WTC11 (cell line): ENCODE results near the gene COBL. TPM values are rescaled to one million over a fixed set of nuclear protein-coding genes. Genes with fewer than 3 reads are reported as not detected.

Experiments used
- ATAC-seq: fragments of 200-7000 bp; cut with Tn5 transposase; 2 replicates; pipeline ENCODE4 v1.10.0; 2021; ENCODE audit warnings: mild to moderate bottlenecking, moderate library complexity
- Bru-seq: library from RNA; stranded (reverse); fragments of 400-500 nt; gene quantifications from one replicate; lab custom pipeline; 2021; lab: Mats Ljungman, UMichigan
- CTCF ChIA-PET: fragments of 300-600 bp; sonication (Branson Sonifier 250); formaldehyde crosslinking; loops from one replicate; lab custom pipeline; 2021; ENCODE audit warnings: antibody characterized with exemption; lab: Charles Lee
- POLR2A ChIA-PET: fragments of 350-600 bp; sonication (Branson Sonifier 250); formaldehyde crosslinking; loops from one replicate; lab custom pipeline; 2021; ENCODE audit warnings: antibody characterized with exemption; lab: Charles Lee
- DNase-seq: peaks from one replicate; pipeline ENCODE4 v3.0.0; 2021; ENCODE audit warnings: low spot score
- H3K27ac Mint-ChIP-seq: 2 replicates; pipeline ENCODE4 v1.8.0; 2021; ENCODE audit warnings: mixed read lengths
- H3K27me3 Mint-ChIP-seq: 2 replicates; pipeline ENCODE4 v1.8.0; 2021; ENCODE audit warnings: low read depth, mild to moderate bottlenecking, moderate library complexity, mixed read lengths
- H3K36me3 Mint-ChIP-seq: 2 replicates; pipeline ENCODE4 v1.8.0; 2021; ENCODE audit warnings: mixed read lengths
- H3K4me1 Mint-ChIP-seq: 2 replicates; pipeline ENCODE4 v1.8.0; 2022; ENCODE audit warnings: mixed read lengths
- H3K4me3 Mint-ChIP-seq: 2 replicates; pipeline ENCODE4 v1.8.0; 2021; ENCODE audit warnings: mild to moderate bottlenecking, moderate library complexity, mixed read lengths
- H3K9me3 Mint-ChIP-seq: 2 replicates; pipeline ENCODE4 v1.8.0; 2021; ENCODE audit warnings: mixed read lengths
- CBFB ChIP-seq: sonication (generic); formaldehyde crosslinking; IDR thresholded peaks from 2 replicates; pipeline ENCODE4 v1.8.1; 2022; ENCODE audit warnings: mild to moderate bottlenecking, low read depth, missing genetic modification reagents
- CREB1 ChIP-seq: sonication (generic); formaldehyde crosslinking; IDR thresholded peaks from 2 replicates; pipeline ENCODE4 v1.8.0; 2023; ENCODE audit warnings: mild to moderate bottlenecking, missing genetic modification reagents
- ETV6 ChIP-seq: sonication (generic); formaldehyde crosslinking; IDR thresholded peaks from 2 replicates; pipeline ENCODE4 v1.8.1; 2022; ENCODE audit warnings: mild to moderate bottlenecking, missing genetic modification reagents
- GRHL2 ChIP-seq: fragments of 250-450 bp; sonication (Bioruptor Pico); IDR thresholded peaks from 2 replicates; pipeline ENCODE4 v1.8.0; 2022; ENCODE audit warnings: mild to moderate bottlenecking, moderate library complexity; ENCODE audit not compliant: insufficient replicate concordance, severe bottlenecking
- KAT7 ChIP-seq: sonication (generic); formaldehyde crosslinking; IDR thresholded peaks from 2 replicates; pipeline ENCODE4 v1.8.1; 2023; ENCODE audit warnings: missing genetic modification reagents, mild to moderate bottlenecking, borderline replicate concordance
- NFATC4 ChIP-seq: fragments of 250-450 bp; sonication (Bioruptor Pico); IDR thresholded peaks from 2 replicates; pipeline ENCODE4 v1.9.0; 2021; ENCODE audit warnings: mild to moderate bottlenecking
- NFE2L1 ChIP-seq: sonication (generic); formaldehyde crosslinking; IDR thresholded peaks from 2 replicates; pipeline ENCODE4 v1.8.1; 2023; ENCODE audit warnings: missing genetic modification reagents
- NFYB ChIP-seq: sonication (generic); formaldehyde crosslinking; conservative IDR thresholded peaks from 2 replicates; pipeline ENCODE4 v1.8.0; 2022; ENCODE audit warnings: low read depth, missing genetic modification reagents
- NR2C2 ChIP-seq: sonication (generic); formaldehyde crosslinking; IDR thresholded peaks from 2 replicates; pipeline ENCODE4 v1.8.0; 2022; ENCODE audit warnings: mild to moderate bottlenecking, missing genetic modification reagents
- PRRX2 ChIP-seq: fragments of 250-450 bp; sonication (Bioruptor Pico); IDR thresholded peaks from 2 replicates; pipeline ENCODE4 v1.8.0; 2021; ENCODE audit warnings: mild to moderate bottlenecking
- ZNF423 ChIP-seq: fragments of 250-450 bp; sonication (Bioruptor Pico); IDR thresholded peaks from 2 replicates; pipeline ENCODE4 v2.1.2; 2022; ENCODE audit warnings: mild to moderate bottlenecking, moderate library complexity
- ZNF671 ChIP-seq: fragments of 250-450 bp; sonication (Bioruptor Pico); IDR thresholded peaks from 2 replicates; pipeline ENCODE4 v1.8.0; 2021; ENCODE audit warnings: mild to moderate bottlenecking
- long read RNA-seq, 3 experiments: library from RNA in 1 of 3; library from capped mRNA in 1 of 3; library from polyadenylated mRNA in 1 of 3; unstranded in 2 of 3; stranded (forward) in 1 of 3; transcript quantifications; one replicate each; pipeline ENCODE4 v2.0.0, GENCODE V29; 2021
- total RNA-seq: library from RNA; stranded (reverse); gene quantifications from 3 replicates; pipeline ENCODE4 v1.2.3, GENCODE V29; 2021
- TF ChIP-seq, protein P1 (sequence below): sonication (generic); formaldehyde crosslinking; IDR thresholded peaks from 2 replicates; pipeline ENCODE4 v1.8.0; 2022; ENCODE audit warnings: mild to moderate bottlenecking, missing genetic modification reagents
- TF ChIP-seq, protein P2 (sequence below): sonication (generic); formaldehyde crosslinking; IDR thresholded peaks from 2 replicates; pipeline ENCODE4 v1.8.0; 2022; ENCODE audit warnings: mild to moderate bottlenecking, missing genetic modification reagents
- TF ChIP-seq, protein P3 (sequence below): fragments of 200-600 bp; IDR thresholded peaks from 2 replicates; pipeline ENCODE4 v1.8.0; 2022; ENCODE audit warnings: antibody characterized with exemption
- TF ChIP-seq, protein P4 (sequence below): fragments of 250-450 bp; sonication (Bioruptor Pico); IDR thresholded peaks from 2 replicates; pipeline ENCODE4 v1.9.0; 2021; ENCODE audit warnings: mild to moderate bottlenecking, borderline replicate concordance
- TF ChIP-seq, protein P5 (sequence below): sonication (generic); formaldehyde crosslinking; IDR thresholded peaks from 2 replicates; pipeline ENCODE4 v1.8.1; 2023; ENCODE audit warnings: mild to moderate bottlenecking, missing genetic modification reagents, moderate library complexity

Gene COBL, protein sequence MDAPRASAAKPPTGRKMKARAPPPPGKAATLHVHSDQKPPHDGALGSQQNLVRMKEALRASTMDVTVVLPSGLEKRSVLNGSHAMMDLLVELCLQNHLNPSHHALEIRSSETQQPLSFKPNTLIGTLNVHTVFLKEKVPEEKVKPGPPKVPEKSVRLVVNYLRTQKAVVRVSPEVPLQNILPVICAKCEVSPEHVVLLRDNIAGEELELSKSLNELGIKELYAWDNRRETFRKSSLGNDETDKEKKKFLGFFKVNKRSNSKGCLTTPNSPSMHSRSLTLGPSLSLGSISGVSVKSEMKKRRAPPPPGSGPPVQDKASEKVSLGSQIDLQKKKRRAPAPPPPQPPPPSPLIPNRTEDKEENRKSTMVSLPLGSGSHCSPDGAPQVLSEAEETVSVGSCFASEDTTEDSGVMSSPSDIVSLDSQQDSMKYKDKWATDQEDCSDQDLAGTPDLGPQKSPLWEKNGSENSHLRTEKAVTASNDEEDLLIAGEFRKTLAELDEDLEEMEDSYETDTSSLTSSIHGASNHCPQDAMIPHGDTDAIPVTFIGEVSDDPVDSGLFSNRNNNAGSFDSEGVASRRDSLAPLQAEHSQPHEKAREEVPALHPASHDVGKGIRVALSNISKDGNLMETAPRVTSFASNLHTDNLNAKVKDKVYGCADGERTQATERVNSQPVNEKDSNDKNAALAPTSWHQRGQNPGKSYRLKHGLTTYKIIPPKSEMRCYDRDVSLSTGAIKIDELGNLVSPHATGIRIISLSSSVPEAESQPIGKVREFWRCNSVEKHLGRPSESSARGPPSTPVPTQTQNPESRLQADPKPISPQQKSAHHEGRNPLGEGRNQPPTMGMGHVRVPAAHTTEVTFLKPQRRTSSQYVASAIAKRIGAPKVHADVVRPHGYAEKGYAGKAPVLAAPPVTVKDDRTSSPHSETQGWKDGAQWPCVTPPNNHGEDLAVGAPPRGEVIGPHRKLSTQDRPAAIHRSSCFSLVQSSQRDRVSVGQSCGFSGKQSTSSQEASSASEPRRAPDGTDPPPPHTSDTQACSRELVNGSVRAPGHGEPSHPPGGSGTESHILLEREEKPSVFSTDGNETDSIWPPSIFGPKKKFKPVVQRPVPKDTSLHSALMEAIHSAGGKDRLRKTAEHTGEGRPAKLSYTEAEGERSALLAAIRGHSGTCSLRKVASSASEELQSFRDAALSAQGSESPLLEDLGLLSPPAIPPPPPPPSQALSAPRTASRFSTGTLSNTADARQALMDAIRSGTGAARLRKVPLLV
- total RNA-seq (36.5 to 49.8 TPM (median 48.1 TPM) in 3 replicates), Bru-seq, nascent RNA (percentile 82 among the genes with signal in this experiment)
- long read RNA-seq, experiment 1, full-length matches to known transcripts = 5 of 51 reads
- long read RNA-seq, experiment 1, partial matches to known transcripts = 14 of 51 reads
- long read RNA-seq, experiment 1, other reads (novel, unspliced or antisense) = 32 of 51 reads
- long read RNA-seq, experiment 2, full-length matches to known transcripts = 2 of 69 reads
- long read RNA-seq, experiment 2, partial matches to known transcripts = 27 of 69 reads
- long read RNA-seq, experiment 2, other reads (novel, unspliced or antisense) = 40 of 69 reads
- long read RNA-seq, experiment 3, partial matches to known transcripts = 0 of 1 reads
- long read RNA-seq, experiment 3, other reads (novel, unspliced or antisense) = 1 of 1 reads

DNA sequence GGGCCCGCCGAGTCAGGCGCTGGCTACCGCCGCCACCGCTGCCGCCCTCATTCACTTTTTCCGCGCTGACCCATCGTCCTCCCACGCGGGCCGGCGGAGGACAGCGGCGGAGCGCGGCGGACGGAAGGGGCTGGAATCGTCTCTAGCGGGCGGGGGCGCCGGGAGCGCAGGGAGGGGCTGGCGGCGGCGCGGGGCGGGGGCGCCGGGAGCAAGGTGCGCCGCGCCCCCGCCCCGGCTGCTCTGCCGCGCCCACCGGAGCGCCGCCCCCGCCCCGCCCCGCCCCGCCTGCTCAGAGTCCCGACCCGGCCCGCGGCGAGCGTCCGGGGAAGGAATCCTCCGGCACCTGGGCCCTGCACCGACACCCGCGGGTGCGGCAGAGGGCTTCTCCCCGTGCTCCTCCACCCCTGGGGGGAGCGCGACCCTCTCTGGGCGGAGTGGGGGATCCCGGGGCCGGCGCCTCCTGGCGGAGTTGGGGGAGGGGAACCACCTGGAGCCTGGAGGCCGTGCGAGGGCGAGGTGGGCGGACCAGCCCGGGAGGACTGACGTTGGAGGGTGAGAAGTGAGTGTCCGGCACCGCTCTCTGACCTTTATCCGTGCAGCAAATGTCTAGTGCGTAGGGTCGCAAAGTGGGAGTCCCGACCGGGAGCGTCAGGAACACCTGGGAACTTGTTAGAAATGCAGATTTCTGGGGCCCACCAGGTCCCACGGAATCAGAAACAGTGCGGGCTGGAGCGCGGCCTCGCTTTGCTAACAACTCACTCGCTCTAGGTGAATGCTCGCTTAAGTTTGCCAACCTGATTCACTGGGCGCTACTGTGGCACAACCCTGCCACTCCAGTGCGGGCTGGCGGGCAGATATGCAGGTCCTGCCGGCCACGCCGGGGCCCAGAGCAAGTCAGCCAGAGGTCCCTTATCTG is at the start of gene COBL:
Gene COBL, minus strand, starts transcription at position 144 of the 916 bp plus-strand sequence. CDS start 176 bp downstream, outside the sequence.
- Mint-ChIP-seq H3K27ac (peak within 1 kb of the TSS; percentile 93), H3K9me3 (no peaks in the 10 kb centered on the region), H3K4me3 (peak within 1 kb of the TSS; percentile 94), H3K27me3 (peaks cover 46% of the 10 kb centered on the region)
- peak; percentile 74 for DNase-seq
- POLR2A ChIA-PET = interaction anchor here (0.8 kb wide), 1 partner anchor 10 kb away, joined by 7 read pairs; no protein-coding TSS in a partner anchor
- TF ChIP-seq ETV6 (CRISPR knock-in tag) (no peak), ZNF671 (no peak), CBFB (no peak), NR2C2 (CRISPR knock-in tag) (no peak), KAT7 (0 out of 2 replicates have a peak, but pooled peaks have one; percentile 20), ZNF423 (CRISPR knock-in tag) (peak; percentile 72)
- TF ChIP-seq, protein P1, sequence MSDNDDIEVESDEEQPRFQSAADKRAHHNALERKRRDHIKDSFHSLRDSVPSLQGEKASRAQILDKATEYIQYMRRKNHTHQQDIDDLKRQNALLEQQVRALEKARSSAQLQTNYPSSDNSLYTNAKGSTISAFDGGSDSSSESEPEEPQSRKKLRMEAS (CRISPR knock-in tag) = peak; percentile 49; the same call in 1 of the 2 replicates
- TF ChIP-seq, protein P2, sequence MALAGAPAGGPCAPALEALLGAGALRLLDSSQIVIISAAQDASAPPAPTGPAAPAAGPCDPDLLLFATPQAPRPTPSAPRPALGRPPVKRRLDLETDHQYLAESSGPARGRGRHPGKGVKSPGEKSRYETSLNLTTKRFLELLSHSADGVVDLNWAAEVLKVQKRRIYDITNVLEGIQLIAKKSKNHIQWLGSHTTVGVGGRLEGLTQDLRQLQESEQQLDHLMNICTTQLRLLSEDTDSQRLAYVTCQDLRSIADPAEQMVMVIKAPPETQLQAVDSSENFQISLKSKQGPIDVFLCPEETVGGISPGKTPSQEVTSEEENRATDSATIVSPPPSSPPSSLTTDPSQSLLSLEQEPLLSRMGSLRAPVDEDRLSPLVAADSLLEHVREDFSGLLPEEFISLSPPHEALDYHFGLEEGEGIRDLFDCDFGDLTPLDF (CRISPR knock-in tag) = no peak
- TF ChIP-seq, all 79 proteins: peak for 3
- ATAC-seq = peak; percentile 43
- CTCF ChIA-PET = no interaction called here
- Mint-ChIP-seq H3K36me3 (no peaks in the 10 kb centered on the region), H3K4me1 (peaks cover 59% of the 10 kb centered on the region)

DNA sequence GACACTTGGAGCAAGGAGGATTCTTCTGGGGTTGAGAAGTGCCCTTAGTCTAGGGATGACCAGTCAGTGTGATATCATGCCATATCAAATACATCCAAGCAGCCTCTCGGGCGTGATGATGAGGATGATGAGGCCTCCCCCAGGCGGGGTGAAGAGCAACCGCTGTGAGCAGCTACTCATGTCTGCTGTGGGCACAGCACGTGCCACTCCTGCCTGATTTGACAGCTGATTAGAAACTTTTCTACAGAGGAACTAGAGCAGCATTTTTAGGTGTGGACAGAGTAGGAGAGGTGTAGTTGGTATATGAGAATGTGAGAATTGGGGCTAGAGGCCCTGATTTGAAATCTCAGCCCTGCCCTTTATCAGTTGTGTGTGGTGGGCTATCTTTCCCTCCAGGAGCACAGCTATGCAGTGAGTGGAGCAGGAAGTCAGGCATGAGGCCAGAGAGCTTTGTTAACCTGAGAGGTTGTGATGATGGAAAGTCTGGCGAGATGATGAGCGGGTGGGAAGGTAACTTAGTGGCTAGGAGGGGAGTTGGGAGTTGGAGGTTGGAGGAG is 49.6 kb upstream of the COBL start:
- peaks cover 25% of the 10 kb centered on the region for H3K4me1 Mint-ChIP-seq
- peak overlapping the region; percentile 2; the same call in 1 of the 2 replicates for H3K27ac Mint-ChIP-seq
- DNase-seq (no peak), ATAC-seq (peak; percentile 11)
- peaks cover 4% of the 10 kb centered on the region; the same call in 1 of the 2 replicates for H3K36me3 Mint-ChIP-seq
- CTCF ChIA-PET = interaction anchor here (0.6 to 8.2 kb wide), 57 partner anchors 10 to 1274 kb away, joined by 3 to 234 read pairs (median 4); no protein-coding TSS in a partner anchor
- no peak overlapping the region for H3K4me3 Mint-ChIP-seq
- no peaks in the 10 kb centered on the region; the same call in 1 of the 2 replicates for H3K27me3 Mint-ChIP-seq
- POLR2A ChIA-PET = no interaction called here
- H3K9me3 Mint-ChIP-seq = peaks cover 13% of the 10 kb centered on the region
- TF ChIP-seq PRRX2 (CRISPR knock-in tag) (no peak), NFATC4 (no peak), GRHL2 (CRISPR knock-in tag) (no peak), CREB1 (CRISPR knock-in tag) (no peak), NFE2L1 (CRISPR knock-in tag) (no peak), NFYB (no peak)
- TF ChIP-seq, protein P3, sequence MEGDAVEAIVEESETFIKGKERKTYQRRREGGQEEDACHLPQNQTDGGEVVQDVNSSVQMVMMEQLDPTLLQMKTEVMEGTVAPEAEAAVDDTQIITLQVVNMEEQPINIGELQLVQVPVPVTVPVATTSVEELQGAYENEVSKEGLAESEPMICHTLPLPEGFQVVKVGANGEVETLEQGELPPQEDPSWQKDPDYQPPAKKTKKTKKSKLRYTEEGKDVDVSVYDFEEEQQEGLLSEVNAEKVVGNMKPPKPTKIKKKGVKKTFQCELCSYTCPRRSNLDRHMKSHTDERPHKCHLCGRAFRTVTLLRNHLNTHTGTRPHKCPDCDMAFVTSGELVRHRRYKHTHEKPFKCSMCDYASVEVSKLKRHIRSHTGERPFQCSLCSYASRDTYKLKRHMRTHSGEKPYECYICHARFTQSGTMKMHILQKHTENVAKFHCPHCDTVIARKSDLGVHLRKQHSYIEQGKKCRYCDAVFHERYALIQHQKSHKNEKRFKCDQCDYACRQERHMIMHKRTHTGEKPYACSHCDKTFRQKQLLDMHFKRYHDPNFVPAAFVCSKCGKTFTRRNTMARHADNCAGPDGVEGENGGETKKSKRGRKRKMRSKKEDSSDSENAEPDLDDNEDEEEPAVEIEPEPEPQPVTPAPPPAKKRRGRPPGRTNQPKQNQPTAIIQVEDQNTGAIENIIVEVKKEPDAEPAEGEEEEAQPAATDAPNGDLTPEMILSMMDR = no peak
- TF ChIP-seq, protein P4, sequence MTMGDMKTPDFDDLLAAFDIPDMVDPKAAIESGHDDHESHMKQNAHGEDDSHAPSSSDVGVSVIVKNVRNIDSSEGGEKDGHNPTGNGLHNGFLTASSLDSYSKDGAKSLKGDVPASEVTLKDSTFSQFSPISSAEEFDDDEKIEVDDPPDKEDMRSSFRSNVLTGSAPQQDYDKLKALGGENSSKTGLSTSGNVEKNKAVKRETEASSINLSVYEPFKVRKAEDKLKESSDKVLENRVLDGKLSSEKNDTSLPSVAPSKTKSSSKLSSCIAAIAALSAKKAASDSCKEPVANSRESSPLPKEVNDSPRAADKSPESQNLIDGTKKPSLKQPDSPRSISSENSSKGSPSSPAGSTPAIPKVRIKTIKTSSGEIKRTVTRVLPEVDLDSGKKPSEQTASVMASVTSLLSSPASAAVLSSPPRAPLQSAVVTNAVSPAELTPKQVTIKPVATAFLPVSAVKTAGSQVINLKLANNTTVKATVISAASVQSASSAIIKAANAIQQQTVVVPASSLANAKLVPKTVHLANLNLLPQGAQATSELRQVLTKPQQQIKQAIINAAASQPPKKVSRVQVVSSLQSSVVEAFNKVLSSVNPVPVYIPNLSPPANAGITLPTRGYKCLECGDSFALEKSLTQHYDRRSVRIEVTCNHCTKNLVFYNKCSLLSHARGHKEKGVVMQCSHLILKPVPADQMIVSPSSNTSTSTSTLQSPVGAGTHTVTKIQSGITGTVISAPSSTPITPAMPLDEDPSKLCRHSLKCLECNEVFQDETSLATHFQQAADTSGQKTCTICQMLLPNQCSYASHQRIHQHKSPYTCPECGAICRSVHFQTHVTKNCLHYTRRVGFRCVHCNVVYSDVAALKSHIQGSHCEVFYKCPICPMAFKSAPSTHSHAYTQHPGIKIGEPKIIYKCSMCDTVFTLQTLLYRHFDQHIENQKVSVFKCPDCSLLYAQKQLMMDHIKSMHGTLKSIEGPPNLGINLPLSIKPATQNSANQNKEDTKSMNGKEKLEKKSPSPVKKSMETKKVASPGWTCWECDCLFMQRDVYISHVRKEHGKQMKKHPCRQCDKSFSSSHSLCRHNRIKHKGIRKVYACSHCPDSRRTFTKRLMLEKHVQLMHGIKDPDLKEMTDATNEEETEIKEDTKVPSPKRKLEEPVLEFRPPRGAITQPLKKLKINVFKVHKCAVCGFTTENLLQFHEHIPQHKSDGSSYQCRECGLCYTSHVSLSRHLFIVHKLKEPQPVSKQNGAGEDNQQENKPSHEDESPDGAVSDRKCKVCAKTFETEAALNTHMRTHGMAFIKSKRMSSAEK (CRISPR knock-in tag) = no peak
- TF ChIP-seq, protein P5, sequence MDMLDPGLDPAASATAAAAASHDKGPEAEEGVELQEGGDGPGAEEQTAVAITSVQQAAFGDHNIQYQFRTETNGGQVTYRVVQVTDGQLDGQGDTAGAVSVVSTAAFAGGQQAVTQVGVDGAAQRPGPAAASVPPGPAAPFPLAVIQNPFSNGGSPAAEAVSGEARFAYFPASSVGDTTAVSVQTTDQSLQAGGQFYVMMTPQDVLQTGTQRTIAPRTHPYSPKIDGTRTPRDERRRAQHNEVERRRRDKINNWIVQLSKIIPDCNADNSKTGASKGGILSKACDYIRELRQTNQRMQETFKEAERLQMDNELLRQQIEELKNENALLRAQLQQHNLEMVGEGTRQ (CRISPR knock-in tag) = no peak
- TF ChIP-seq, protein P2 (CRISPR knock-in tag) = no peak
